GM23248 (cell line): Measurements from ENCODE around the gene TUBGCP6. TPM values are rescaled to one million over a fixed set of nuclear protein-coding genes. Genes with fewer than 3 reads are reported as not detected.

Experiments used
- DNase-seq: peaks from one replicate; pipeline ENCODE4 v3.0.0-alpha.2; 2015
- H2AFZ ChIP-seq: fragments of 200-600 bp; sonication (generic); 2 replicates; pipeline ENCODE4 v1.6.1; 2016; ENCODE audit warnings: antibody characterized with exemption
- H3F3A ChIP-seq: fragments of 200-600 bp; sonication (generic); 2 replicates; pipeline ENCODE4 v1.6.1; 2016; ENCODE audit warnings: mild to moderate bottlenecking, antibody characterized with exemption, mixed run types; ENCODE audit not compliant: insufficient read depth
- H3K27ac ChIP-seq: fragments of 200-600 bp; sonication (generic); 2 replicates; pipeline ENCODE4 v1.5.1; 2016; ENCODE audit warnings: mild to moderate bottlenecking
- H3K27me3 ChIP-seq: fragments of 200-600 bp; sonication (generic); replicated peaks from 2 replicates; pipeline ENCODE4 v1.6.1; 2016; ENCODE audit warnings: mild to moderate bottlenecking; ENCODE audit not compliant: insufficient read depth
- H3K36me3 ChIP-seq: fragments of 200-600 bp; sonication (generic); 2 replicates; pipeline ENCODE4 v1.6.1; 2016; ENCODE audit warnings: low read depth, mild to moderate bottlenecking
- H3K4me1 ChIP-seq: fragments of 200-600 bp; sonication (generic); 2 replicates; pipeline ENCODE4 v1.6.1; 2016; ENCODE audit warnings: mild to moderate bottlenecking; ENCODE audit not compliant: insufficient read depth
- H3K4me2 ChIP-seq: fragments of 200-600 bp; sonication (generic); one replicate; pipeline ENCODE4 v1.6.1; 2016; ENCODE audit warnings: mild to moderate bottlenecking; ENCODE audit not compliant: unreplicated experiment
- H3K4me3 ChIP-seq: fragments of 200-600 bp; sonication (generic); 2 replicates; pipeline ENCODE4 v1.5.1; 2016; ENCODE audit warnings: mild to moderate bottlenecking
- H3K79me2 ChIP-seq: fragments of 200-600 bp; sonication (generic); 2 replicates; pipeline ENCODE4 v1.6.1; 2016; ENCODE audit warnings: mild to moderate bottlenecking; ENCODE audit not compliant: insufficient read depth
- H3K9ac ChIP-seq: fragments of 200-600 bp; sonication (generic); 2 replicates; pipeline ENCODE4 v1.6.1; 2016; ENCODE audit warnings: mild to moderate bottlenecking
- H3K9me2 ChIP-seq: fragments of 200-600 bp; sonication (generic); 2 replicates; pipeline ENCODE4 v1.6.1; 2016; ENCODE audit warnings: mixed run types, mild to moderate bottlenecking, moderate library complexity; ENCODE audit not compliant: insufficient read depth
- H3K9me3 ChIP-seq: fragments of 200-600 bp; sonication (generic); one replicate; pipeline ENCODE4 v1.6.1; 2017; ENCODE audit warnings: low read depth
- H4K20me1 ChIP-seq: fragments of 200-600 bp; sonication (generic); 2 replicates; pipeline ENCODE4 v1.6.0; 2016; ENCODE audit not compliant: insufficient read depth
- EZH2 ChIP-seq: fragments of 200-600 bp; sonication (generic); IDR thresholded peaks from 2 replicates; pipeline ENCODE4 v1.6.1; 2018; ENCODE audit warnings: antibody characterized with exemption, mild to moderate bottlenecking; ENCODE audit not compliant: insufficient read depth, poor library complexity, severe bottlenecking
- EZH2phosphoT487 ChIP-seq: fragments of 200-600 bp; sonication (generic); IDR thresholded peaks from 2 replicates; pipeline ENCODE4 v1.6.1; 2018; ENCODE audit warnings: antibody characterized with exemption, moderate library complexity, mild to moderate bottlenecking, low read depth; ENCODE audit not compliant: insufficient read depth
- WGBS, 2 experiments: methylation state at CpG; one replicate each; pipeline ENCODE4 v1.1.6; 2015 to 2017; ENCODE audit warnings: low lambda C conversion rate in 2 of 2, low coverage in 1 of 2; ENCODE audit errors: missing lambda C conversion rate in 2 of 2; 5-methylcytosine and 5-hydroxymethylcytosine counted together
- in situ Hi-C: fragments of 300-500 bp; cut with MboI; formaldehyde crosslinking; loops from 2 replicates; pipeline ENCODE4 v1.15.0; 2020
- polyA plus RNA-seq: library from polyadenylated mRNA; unstranded; fragments of >200 nt; fragmentation: Nextera tagmentation; extraction: Ambion mirVana; gene quantifications from 2 replicates; pipeline ENCODE4 v1.2.1, GENCODE V29; 2016
- total RNA-seq: library from RNA; depleted of rRNA; stranded (reverse); fragments of >200 nt; shearing (Covaris generic); gene quantifications from 2 replicates; pipeline ENCODE4 v1.2.3, GENCODE V29; 2014; rRNA removed

TUBGCP6 gene
- total and polyA plus RNA-seq, 2 experiments from 2014 or later = 16.6 to 32.0 TPM

DNA sequence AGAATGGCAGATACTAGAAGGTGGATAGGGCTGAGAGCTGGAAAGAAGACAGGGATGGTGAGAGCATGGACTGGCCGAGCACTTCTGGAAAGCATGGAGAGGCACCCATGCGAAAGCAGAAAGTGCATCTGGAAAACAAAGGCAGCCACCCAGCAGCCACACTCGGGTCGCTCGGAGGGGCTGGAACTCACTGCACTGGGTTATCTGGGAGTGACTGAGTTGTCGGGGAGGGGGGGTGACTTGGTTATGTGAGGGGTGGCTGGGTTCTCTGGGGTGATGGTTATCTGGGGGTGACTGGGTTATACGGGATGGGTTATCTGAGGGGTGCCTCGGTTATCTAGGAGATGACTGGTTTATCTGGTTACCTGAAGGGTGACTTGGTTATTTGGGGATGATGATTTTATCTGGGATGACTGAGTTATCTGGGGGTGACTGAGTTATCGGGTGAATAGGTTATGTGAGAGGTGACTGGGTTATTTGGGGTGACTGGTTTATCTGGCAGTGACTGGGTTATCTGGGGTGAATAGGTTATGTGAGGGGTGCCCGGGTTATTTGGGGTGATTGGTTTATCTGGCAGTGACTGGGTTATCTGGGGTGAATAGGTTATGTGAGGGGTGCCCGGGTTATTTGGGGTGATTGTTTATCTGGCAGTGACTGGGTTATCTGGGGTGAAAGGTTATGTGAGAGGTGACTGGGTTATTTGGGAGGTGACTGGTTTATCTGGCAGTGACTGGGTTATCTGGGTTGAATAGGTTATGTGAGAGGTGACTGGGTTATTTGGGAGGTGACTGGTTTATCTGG, 76.9 kb downstream of the TUBGCP6 start:
- Histone ChIP-seq H3F3A (no peaks in the 10 kb centered on the region), H3K36me3 (no peaks in the 10 kb centered on the region), H3K9me3 (no peaks in the 10 kb centered on the region), H3K4me2 (no peak overlapping the region), H3K9me2 (no peaks in the 10 kb centered on the region), H3K27ac (no peak overlapping the region), H4K20me1 (no peaks in the 10 kb centered on the region), H3K9ac (no peak overlapping the region), H3K27me3 (peaks cover 17% of the 10 kb centered on the region), H3K4me3 (no peak overlapping the region), H3K79me2 (no peaks in the 10 kb centered on the region), H3K4me1 (no peaks in the 10 kb centered on the region), H2AFZ (no peak overlapping the region)
- DNase-seq = no peak
- TF ChIP-seq EZH2 (no peak), EZH2phosphoT487 (no peak)
- WGBS, 2 experiments = 69 to 71% methylated on average over 9 to 11 of the region's 11 CpGs
- in situ Hi-C loops = no loop called here

Other genes starting within 250 kb of the TUBGCP6 start
- not detected in 2 replicates for gene IL17REL, start 232.3 kb downstream of the TUBGCP6 start, total RNA-seq
- not detected in 2 replicates for gene IL17REL, start 232.3 kb downstream of the TUBGCP6 start, polyA plus RNA-seq
- not detected in 2 replicates for gene TTLL8, start 186.7 kb downstream of the TUBGCP6 start, total RNA-seq
- gene TTLL8, start 186.7 kb downstream of the TUBGCP6 start, polyA plus RNA-seq = not detected in 2 replicates
- gene MLC1, start 159.6 kb downstream of the TUBGCP6 start, total RNA-seq = not detected in 2 replicates
- gene MLC1, start 159.6 kb downstream of the TUBGCP6 start, polyA plus RNA-seq = not detected in 2 replicates
- gene MOV10L1, start 155.0 kb downstream of the TUBGCP6 start, total RNA-seq = not detected in 2 replicates
- gene MOV10L1, start 155.0 kb downstream of the TUBGCP6 start, polyA plus RNA-seq = not detected in 2 replicates
- under 0.01 TPM in 1 of 2 replicates, not detected in the other for gene PANX2, start 74.3 kb downstream of the TUBGCP6 start, total RNA-seq
- gene PANX2, start 74.3 kb downstream of the TUBGCP6 start, polyA plus RNA-seq = 0.18 and 0.20 TPM in 2 replicates
- gene TRABD, start 59.1 kb downstream of the TUBGCP6 start, total RNA-seq = 19.5 and 33.5 TPM in 2 replicates
- 20.7 and 22.6 TPM in 2 replicates for gene TRABD, start 59.1 kb downstream of the TUBGCP6 start, polyA plus RNA-seq
- 24.3 and 29.1 TPM in 2 replicates for gene SELENOO, start 44.0 kb downstream of the TUBGCP6 start, total RNA-seq
- gene SELENOO, start 44.0 kb downstream of the TUBGCP6 start, polyA plus RNA-seq = 5.0 and 9.6 TPM in 2 replicates
- gene HDAC10, start 6.2 kb upstream of the TUBGCP6 start, total RNA-seq = 16.8 and 19.2 TPM in 2 replicates
- 4.3 and 6.6 TPM in 2 replicates for gene HDAC10, start 6.2 kb upstream of the TUBGCP6 start, polyA plus RNA-seq
- gene MAPK12, start 16.7 kb upstream of the TUBGCP6 start, total RNA-seq = 22.8 and 28.7 TPM in 2 replicates
- 20.7 and 23.2 TPM in 2 replicates for gene MAPK12, start 16.7 kb upstream of the TUBGCP6 start, polyA plus RNA-seq
- gene MAPK11, start 25.4 kb upstream of the TUBGCP6 start, total RNA-seq = 9.8 and 12.3 TPM in 2 replicates
- 1.0 and 1.2 TPM in 2 replicates for gene MAPK11, start 25.4 kb upstream of the TUBGCP6 start, polyA plus RNA-seq
- gene PLXNB2, start 62.6 kb upstream of the TUBGCP6 start, total RNA-seq = 136 and 147 TPM in 2 replicates
- 123 and 136 TPM in 2 replicates for gene PLXNB2, start 62.6 kb upstream of the TUBGCP6 start, polyA plus RNA-seq
- gene DENND6B, start 82.0 kb upstream of the TUBGCP6 start, total RNA-seq = 3.3 and 5.7 TPM in 2 replicates
- gene DENND6B, start 82.0 kb upstream of the TUBGCP6 start, polyA plus RNA-seq = 6.1 and 6.6 TPM in 2 replicates
- gene PPP6R2, start 98.3 kb upstream of the TUBGCP6 start, total RNA-seq = 50.0 and 58.4 TPM in 2 replicates
- gene PPP6R2, start 98.3 kb upstream of the TUBGCP6 start, polyA plus RNA-seq = 22.2 and 22.3 TPM in 2 replicates
- gene SBF1, start 230.0 kb upstream of the TUBGCP6 start, total RNA-seq = 92.0 and 93.5 TPM in 2 replicates
- 25.2 and 27.6 TPM in 2 replicates for gene SBF1, start 230.0 kb upstream of the TUBGCP6 start, polyA plus RNA-seq
- gene ADM2, start 236.5 kb upstream of the TUBGCP6 start, total RNA-seq = 11.4 and 15.2 TPM in 2 replicates
- 11.6 and 14.0 TPM in 2 replicates for gene ADM2, start 236.5 kb upstream of the TUBGCP6 start, polyA plus RNA-seq
- gene MIOX, start 241.8 kb upstream of the TUBGCP6 start, total RNA-seq = not detected in 2 replicates
- gene MIOX, start 241.8 kb upstream of the TUBGCP6 start, polyA plus RNA-seq = 0.16 TPM in 1 of 2 replicates, not detected in the other